HL-60 (cell line): ENCODE results near the gene EPOP. TPM values are rescaled to one million over a fixed set of nuclear protein-coding genes. Genes with fewer than 3 reads are reported as not detected.

Experiments
- microRNA-seq: library from miRNA; unstranded; fragments of <30 nt; microRNA quantifications from one replicate; pipeline ENCODE4, GENCODE V29; 2018

EPOP gene

Small RNA genes lying within 50 kb of the gene (microRNA-seq; reads per million reads assigned to microRNA genes)
- gene MIR4726 (not detected), gene MIR4734 (not detected)
